Non-pigmented ciliary epithelial cell (primary cell): ENCODE measurements around the gene MYH6.
"Not testable (repeated sequence)": the region's sequence is repeated elsewhere in the genome, so short reads cannot be mapped to it uniquely, and the experiment has no call there.

Experiments
- DNase-seq: peaks from one replicate; pipeline ENCODE4 v3.0.0-alpha.2; 2010; ENCODE audit warnings: low read depth

MYH6 gene

GRCh38 chr14:23407516-23408306 lies at the start of gene MYH6:
TSS of gene MYH6 (minus strand) at chr14:23408273. CDS start at chr14:23407223, 1,050 bp downstream.
- no peak for DNase-seq

- DNase-seq: not testable (repeated sequence)
Measured at GRCh38 chr14:23456883-23457586, 49.0 kb upstream of the MYH6 start.

DNA sequence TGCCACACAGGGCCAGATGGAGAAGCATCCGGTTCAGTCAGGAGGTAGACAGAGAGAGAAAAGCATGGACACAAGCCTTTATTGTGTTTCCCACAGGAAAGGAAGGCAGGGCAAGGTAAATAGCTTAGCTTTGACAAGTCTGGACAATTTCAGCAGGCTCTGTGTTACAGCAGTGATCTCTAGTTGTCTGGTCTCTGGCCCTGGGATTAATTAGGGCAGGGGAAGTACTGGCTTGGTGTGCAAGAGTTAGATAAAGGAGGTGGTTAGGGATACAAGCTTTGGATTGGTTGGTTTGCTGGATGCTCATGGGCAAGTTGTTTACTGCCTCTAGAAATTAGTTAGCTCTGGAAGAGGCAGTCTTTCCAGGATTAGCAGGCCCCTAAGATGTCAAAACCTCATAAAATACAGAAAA lies 46.4 kb upstream of the MYH6 start:
- DNase-seq: no peak

DNA sequence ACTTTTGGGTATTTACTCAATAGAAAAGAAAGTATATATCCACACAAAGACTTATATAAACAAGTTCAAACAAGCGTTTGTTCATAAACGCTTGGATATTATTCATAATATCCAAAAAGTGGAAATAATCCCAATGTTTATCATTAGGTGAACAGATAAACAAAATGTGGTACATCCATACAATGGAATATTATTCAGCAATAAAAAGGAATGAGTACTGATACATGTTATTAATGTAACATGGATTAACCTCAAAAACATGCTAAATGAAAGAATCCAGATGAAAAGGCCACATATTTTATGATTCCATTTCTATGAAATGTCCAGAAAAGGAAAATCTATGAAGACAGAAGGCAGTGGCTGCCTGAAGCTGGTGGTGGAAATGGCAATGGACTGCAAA lies 44.2 kb upstream of the MYH6 start:
- DNase-seq: no peak

DNA sequence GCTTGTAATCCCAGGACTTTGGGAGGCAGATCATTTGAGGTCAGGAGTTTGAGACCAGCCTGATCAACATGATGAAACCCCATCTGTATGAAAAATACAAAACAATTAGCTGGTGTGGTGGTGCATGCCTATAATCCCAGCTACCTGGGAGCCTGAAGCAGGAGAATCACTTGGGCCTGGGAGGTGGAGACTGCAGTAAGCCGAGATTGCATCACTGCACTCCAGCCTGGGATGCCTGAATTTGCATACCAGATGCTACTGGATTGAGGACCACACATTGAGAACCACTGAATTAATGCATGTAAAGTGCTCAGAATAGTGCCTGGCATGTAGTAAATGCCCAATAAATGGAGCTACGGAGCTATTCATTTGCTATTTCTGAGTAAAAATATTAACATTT lies 42.3 kb upstream of the MYH6 start:
- DNase-seq: no peak

- DNase-seq: no peak
Measured at GRCh38 chr14:23449314-23449713, 41.2 kb upstream of the MYH6 start.

DNA sequence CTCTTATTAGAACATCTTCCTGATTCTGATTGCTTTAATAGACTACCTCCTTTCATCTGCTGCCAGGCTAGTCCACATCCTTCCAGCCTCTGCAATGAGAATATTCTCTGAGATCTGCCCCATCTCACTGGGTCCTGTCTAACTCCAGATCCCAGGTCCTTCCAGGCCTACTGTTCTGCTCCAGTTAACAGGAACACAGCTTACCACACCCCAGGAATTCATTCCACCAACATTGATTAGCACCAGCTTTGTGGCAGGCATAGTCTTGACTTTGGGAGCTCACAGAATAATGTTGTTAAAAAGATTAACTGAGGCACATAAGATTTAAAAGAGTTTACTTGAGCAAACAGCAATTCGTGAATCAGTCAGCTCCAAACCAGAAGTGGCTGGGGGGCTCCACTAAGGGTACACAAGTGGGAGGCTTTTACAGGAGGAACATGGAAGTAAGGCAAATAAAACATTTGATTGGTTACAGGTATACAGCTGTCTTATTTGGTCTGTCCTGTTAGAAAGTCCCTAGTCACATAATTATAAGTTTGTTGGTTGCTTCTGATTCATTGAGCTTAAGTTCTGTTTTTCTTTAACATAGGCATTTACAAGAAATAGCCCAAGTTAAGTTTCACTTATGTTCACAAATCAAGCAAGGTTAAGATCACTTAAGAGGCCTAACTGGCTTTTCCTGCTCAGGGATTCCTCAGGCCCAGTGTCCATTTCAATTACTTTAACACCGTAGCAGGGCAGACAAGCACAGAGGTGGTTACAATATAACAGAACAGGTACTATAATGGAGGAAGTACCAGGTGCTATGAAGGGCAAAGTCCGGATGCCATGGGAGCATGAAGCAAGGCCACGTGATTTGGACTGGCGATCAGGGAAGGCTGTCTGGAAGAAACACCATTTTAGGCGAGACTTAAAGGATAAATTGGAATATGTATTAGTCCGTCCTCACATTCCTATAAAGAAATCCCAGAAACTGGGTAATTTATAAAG lies 39.6 kb upstream of the MYH6 start:
- DNase-seq: no peak

- DNase-seq: no peak
Measured at GRCh38 chr14:23446291-23446851, 38.3 kb upstream of the MYH6 start.

- no peak for DNase-seq
Measured at GRCh38 chr14:23445773-23446172, 37.7 kb upstream of the MYH6 start.

GRCh38 chr14:23444314-23444713 lies 36.2 kb upstream of the MYH6 start:
- no peak for DNase-seq

- no peak for DNase-seq
Measured at GRCh38 chr14:23443881-23444280, 35.8 kb upstream of the MYH6 start.

- no peak for DNase-seq
Measured at GRCh38 chr14:23443411-23443812, 35.3 kb upstream of the MYH6 start.

DNA sequence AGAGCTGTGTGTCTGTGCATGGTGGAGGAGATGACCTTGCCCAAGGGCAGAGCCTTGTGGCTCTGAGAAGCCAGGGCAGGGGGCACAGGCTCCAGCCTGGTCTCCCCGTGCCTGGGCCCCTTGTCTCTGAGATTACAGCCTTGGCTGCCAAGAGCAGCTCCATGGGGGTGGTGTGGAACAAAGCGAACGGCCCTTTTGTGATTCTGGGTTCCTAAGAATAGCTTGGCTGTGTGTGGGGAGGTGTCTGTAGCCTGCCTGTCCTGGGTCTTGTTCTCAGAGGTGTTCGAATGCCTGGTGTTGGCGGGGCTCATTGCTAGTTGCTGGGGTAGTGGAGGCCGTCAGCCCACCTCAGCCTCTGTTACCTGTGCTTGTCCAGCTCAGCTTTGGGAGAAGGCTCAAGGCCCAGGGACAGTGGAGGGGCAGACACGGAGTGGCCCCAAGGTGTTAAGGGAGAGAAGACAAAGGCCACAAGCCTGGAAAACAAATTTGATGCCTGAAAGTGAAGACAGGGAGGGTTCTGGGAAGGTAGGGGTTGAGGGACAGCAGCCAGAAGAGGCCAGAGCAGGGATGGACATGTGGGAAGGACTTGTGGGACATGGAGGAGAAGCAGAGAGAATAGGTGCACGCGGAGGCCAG lies 34.8 kb upstream of the MYH6 start:
- no peak for DNase-seq

GRCh38 chr14:23441076-23441475 lies 33.0 kb upstream of the MYH6 start:
- no peak for DNase-seq

DNA sequence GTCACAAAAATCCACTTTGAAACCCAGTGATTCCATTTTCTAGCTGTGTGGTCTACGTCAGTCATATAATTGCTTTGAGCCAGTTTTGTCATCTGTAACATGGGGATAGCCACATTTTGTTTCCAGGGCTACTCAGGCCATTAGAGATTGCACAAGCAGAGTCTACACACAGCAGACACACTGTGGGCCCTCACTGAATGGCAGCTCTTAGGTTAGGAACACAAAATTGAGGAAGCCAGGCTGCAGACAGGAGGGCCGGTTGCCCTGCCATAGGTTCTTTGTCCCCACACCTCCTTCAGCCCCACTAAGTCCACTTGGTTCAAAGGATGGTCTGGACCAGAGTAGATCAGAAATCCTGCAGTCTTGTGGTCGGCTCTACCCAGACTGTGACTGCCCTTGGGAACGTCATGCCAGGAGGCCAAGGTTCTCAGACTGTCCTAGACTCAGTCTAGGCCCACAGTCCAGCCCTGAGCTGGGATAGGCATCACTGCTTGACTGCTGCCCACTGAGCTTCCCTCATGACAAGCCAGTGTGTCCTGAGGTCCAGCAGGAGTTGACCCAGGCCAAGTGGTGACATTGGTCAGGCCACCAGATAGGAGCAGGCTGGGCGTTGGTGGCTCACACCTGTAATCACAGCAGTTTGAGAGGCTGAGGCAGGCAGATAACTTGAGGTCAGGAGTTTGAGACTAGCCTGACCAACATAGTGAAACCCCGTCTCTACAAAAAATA lies 31.2 kb upstream of the MYH6 start:
- DNase-seq: no peak

DNA sequence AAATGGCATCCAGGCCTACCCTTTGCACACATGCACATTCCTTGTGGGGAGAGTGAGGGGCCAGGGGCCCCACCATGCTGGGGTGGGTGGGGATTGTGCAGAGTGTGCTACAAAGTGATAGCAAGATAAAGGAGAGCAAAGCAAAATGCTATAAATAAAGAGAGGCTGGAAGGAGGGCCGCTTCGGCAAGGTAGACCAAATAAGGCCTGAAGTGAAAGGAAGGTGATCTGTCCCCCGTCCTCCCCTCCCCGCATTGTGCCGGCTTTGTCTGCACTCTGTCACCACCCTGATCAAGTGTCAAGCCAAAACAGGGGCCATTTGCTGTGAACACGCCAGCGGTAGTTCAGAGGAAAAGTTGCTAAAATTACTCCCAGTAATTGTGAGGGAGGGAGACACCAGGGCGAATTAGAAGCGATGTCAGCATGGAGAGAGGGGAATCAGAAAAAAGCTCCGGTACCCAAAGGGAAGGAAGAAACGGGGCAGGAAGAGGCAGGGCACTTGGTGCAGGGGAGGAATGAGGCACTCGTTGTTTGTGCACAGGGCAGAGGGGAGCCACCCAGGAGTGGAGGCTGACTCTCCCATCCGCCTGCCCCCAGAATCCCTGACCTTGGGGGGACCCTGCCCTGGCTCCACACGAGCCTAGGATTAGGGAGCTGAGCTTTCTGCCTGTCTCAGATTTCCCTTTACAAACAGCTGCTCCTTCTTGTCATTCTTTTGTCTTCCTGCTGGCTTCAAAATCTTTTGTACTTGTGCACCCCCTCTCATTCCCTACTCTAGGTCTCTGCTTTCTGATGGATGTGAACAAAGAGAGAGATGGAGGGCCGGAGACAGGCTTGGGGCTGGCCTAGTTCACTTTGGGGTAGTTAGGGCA lies 30.3 kb upstream of the MYH6 start:
- no peak for DNase-seq

DNA sequence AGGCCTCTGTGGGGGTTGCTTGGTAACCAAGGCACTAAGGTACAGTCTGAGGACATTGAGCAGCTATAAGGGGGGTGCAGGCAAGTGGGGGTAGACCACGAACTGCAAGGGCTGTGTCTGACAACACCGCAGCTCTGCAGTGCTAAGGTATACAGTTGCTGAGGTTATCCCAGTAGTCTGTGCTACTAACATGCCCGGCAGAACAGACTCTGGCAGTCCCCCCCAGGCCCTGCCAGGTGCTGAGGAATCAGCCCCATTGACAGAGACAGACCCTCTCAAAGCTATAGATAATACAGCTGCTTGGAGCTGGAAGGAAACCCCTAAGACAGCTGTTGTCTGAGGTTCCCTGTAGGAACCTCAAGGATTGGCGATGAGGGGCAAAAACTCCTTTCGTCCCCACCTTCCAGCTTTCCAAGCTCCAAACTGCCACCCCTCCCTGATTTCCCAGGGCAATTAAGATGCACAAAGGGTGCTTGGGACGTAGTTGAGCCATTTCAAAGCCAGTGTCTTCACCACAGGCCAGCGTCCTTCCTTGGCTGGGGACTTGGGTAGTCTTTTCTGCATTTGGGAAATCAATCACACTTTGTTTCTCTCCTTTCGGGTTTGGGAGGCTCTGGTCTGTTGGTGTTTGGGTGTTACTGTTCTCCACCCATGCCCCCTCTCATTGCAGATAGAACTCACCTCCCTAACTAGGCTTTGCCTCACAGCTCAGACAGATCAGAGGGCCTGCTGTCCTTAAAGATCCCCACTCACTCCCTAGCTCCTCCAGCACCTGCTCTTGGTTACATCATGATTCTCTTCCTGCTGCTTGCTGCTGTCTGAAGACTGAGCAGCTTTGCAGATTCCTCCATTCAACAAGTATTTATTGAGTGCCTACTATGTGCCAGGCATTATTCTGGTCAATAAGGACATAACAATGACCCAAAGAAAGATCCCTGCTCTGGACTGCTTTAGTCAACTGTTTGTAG lies 29.3 kb upstream of the MYH6 start:
- DNase-seq: no peak

GRCh38 chr14:23436327-23437132 lies 28.5 kb upstream of the MYH6 start:
- DNase-seq: no peak
